ENCODE data around the gene SPRY2.

DNA sequence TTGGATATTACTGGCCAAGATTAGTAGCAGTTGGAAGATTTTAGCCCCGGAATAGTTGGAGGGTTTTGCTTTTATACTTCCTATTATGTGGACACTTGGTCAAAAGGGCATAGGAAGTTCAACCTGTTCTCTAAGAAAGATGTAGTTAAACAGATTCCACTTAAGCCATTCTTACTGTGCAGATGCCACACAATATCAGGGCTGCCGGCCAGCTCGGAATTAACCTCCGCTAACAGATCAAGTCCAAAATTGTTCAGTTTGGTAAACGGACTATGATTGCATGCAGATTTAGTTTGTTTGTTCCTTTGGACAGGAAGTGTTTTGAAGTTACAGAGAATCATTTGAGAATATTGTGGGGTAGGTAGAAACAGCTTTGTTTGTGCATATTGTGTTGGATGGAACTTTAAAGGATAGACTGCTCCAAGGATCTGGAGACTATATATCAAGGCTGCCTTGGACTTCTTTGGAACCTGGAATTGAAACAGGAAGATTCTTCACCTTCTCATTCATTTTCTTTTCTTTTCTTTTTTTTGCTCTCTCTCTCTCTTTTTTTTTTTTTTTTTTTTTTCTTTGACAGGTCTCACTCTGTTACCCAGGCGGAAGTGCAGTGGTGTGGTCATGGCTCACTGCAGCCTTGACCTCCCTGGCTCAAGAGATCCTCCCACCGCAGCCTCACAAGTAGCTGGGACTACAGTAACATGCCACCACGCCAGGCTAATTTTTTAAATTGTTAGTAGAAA is 5.0 kb upstream of the SPRY2 start:
- TF ChIP-seq, protein P1, sequence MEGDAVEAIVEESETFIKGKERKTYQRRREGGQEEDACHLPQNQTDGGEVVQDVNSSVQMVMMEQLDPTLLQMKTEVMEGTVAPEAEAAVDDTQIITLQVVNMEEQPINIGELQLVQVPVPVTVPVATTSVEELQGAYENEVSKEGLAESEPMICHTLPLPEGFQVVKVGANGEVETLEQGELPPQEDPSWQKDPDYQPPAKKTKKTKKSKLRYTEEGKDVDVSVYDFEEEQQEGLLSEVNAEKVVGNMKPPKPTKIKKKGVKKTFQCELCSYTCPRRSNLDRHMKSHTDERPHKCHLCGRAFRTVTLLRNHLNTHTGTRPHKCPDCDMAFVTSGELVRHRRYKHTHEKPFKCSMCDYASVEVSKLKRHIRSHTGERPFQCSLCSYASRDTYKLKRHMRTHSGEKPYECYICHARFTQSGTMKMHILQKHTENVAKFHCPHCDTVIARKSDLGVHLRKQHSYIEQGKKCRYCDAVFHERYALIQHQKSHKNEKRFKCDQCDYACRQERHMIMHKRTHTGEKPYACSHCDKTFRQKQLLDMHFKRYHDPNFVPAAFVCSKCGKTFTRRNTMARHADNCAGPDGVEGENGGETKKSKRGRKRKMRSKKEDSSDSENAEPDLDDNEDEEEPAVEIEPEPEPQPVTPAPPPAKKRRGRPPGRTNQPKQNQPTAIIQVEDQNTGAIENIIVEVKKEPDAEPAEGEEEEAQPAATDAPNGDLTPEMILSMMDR (tag by site-specific recombination; IDR thresholded peaks at IDR 0.05), result no peak
- no peak for TF ChIP-seq ZNF335 (tag by site-specific recombination; conservative IDR thresholded peaks at IDR 0.05)
- TF ChIP-seq ZNF501 (tag by site-specific recombination; IDR thresholded peaks at IDR 0.05), result no peak
- TF ChIP-seq ZNF747 (tag by site-specific recombination; IDR thresholded peaks at IDR 0.05), result no peak
